Measurements from ENCODE around the gene DAGLA. TPM values are rescaled to one million over a fixed set of nuclear protein-coding genes. Genes with fewer than 3 reads are reported as not detected.

The DAGLA gene
- total and polyA plus RNA-seq, 2 donors (not counting 1 experiment from before 2014, with no cell fraction given), result 0.06 TPM; not detected in 1

DNA sequence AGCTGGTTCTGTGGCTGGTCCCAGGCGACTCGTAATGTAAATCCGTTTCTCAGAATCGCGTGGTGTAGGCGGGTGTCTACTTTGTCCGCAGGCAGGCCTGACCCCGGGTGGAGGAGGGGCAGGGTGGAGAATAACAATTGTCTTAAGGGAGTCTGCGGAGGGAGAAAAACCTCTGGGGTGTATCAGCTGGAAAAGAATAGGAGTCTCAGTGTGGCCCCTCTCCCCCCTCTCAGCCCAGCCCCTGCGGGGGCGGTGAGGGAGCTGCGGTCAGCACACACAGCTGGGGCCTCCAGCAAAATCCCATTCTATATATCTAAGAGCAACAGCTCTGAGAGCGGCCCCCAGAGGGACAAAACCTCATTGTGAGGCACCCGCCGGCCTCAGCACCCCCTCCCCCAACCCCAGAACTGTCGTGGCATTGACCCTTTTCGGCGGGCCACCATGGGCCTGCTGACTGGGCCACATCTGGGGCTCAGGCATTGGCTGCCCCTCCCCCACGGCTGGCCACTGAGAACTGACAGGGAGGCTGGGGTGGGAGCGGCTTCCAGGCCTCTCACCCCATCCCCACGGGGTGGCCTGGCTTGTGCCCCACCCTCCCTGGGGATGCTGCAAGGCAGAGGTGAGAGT is 69.5 kb downstream of the DAGLA start:
- no peak for ATAC-seq (ENCODE audit: low read depth)
- H3K4me3 ChIP-seq (ENCODE audit: control extremely low read depth in 1 of 5, extremely low read depth in 1 of 5, insufficient read depth in 1 of 5, low read depth in 2 of 5, low read length in 4 of 5), result no peak overlapping the region
- intact Hi-C loops (cut with micrococcal nuclease), result loop anchor here (5.0 kb wide), 1 partner anchor 563 kb away; no protein-coding TSS in a partner anchor
- no peak overlapping the region for H3K4me2 ChIP-seq (replicated peaks; ENCODE audit: low read depth, low read length, poor library complexity, severe bottlenecking)
- TF ChIP-seq CTCF (IDR thresholded peaks at IDR 0.05), result no peak
- no peak for TF ChIP-seq EZH2 (IDR thresholded peaks at IDR 0.05; ENCODE audit: borderline replicate concordance, insufficient read depth, low read depth, low read length, poor library complexity, severe bottlenecking)
- no peaks in the 10 kb centered on the region for H4K20me1 ChIP-seq (ENCODE audit: control insufficient read depth, insufficient read depth, low read length, poor library complexity, severe bottlenecking)
- 75% methylated on average over 19 of the region's 21 CpGs for WGBS (ENCODE audit: insufficient coverage)
- Mint-ChIP-seq H3K27ac (no peak overlapping the region), H3K9me3 (ENCODE audit: insufficient read depth) (no peaks in the 10 kb centered on the region), H3K4me1 (peaks cover 6% of the 10 kb centered on the region), H3K4me3 (no peak overlapping the region), H3K27me3 (peaks cover 33% of the 10 kb centered on the region)
- no peak overlapping the region for H3K27ac ChIP-seq (ENCODE audit: low read length in 2 of 2)
- no peaks in the 10 kb centered on the region for H3K36me3 ChIP-seq (replicated peaks in 1 of 2; ENCODE audit: control extremely low read depth in 1 of 2, control insufficient read depth in 1 of 2, extremely low read depth in 1 of 2, insufficient read depth in 2 of 2, low read length in 1 of 2)
- H3K9me3 ChIP-seq (ENCODE audit: control extremely low read depth in 1 of 3, control insufficient read depth in 2 of 3, insufficient read depth in 1 of 3, low read length in 2 of 3), result peaks cover 0 to 2% (median 0%) of the 10 kb centered on the region in 3 donors
- CTCF ChIA-PET, result interaction anchor here (1.3 to 6.6 kb wide), 3 partner anchors 16 to 359 kb away, joined by 6 to 69 read pairs (median 10); no protein-coding TSS in a partner anchor
- DNase-seq, result no peak
- no peak overlapping the region for H2AFZ ChIP-seq (ENCODE audit: insufficient read depth, low read depth, low read length, poor library complexity, severe bottlenecking)
- POLR2A ChIA-PET, result no interaction called here
- no peak overlapping the region for H3K9ac ChIP-seq (ENCODE audit: low read length)
- H3K4me1 ChIP-seq (ENCODE audit: control insufficient read depth in 2 of 2, insufficient read depth in 2 of 2, low read length in 2 of 2), result peaks cover 10 to 12% of the 10 kb centered on the region in 2 donors
- H3K27me3 ChIP-seq (replicated peaks in 1 of 4; ENCODE audit: control extremely low read depth in 1 of 4, control insufficient read depth in 3 of 4, insufficient read depth in 4 of 4, low read length in 3 of 4), result peaks cover 0 to 49% (median 20%) of the 10 kb centered on the region in 4 experiments
- no peaks in the 10 kb centered on the region for H3K79me2 ChIP-seq (ENCODE audit: control insufficient read depth, insufficient read depth, low read length)

- H3K27ac Mint-ChIP-seq, result no peak overlapping the region
- intact Hi-C loops (cut with micrococcal nuclease), result no loop called here
- CTCF ChIA-PET, result interaction anchor here (1.0 to 6.6 kb wide), 5 partner anchors 17 to 358 kb away, joined by 4 to 69 read pairs (median 6); no protein-coding TSS in a partner anchor
- H3K9me3 Mint-ChIP-seq (ENCODE audit: insufficient read depth), result no peaks in the 10 kb centered on the region
- WGBS (ENCODE audit: insufficient coverage), result 92% methylated on average over 1 of the region's 5 CpGs
- no peak for TF ChIP-seq EZH2 (IDR thresholded peaks at IDR 0.05; ENCODE audit: borderline replicate concordance, insufficient read depth, low read depth, low read length, poor library complexity, severe bottlenecking)
- ATAC-seq (ENCODE audit: low read depth) (no peak), DNase-seq (no peak)
- H3K9ac ChIP-seq (ENCODE audit: low read length), result no peak overlapping the region
- no peak overlapping the region for H2AFZ ChIP-seq (ENCODE audit: insufficient read depth, low read depth, low read length, poor library complexity, severe bottlenecking)
- H3K9me3 ChIP-seq (ENCODE audit: control extremely low read depth in 1 of 3, control insufficient read depth in 2 of 3, insufficient read depth in 1 of 3, low read length in 2 of 3), result peaks cover 0 to 2% (median 0%) of the 10 kb centered on the region in 3 donors
- peaks cover 0 to 49% (median 20%) of the 10 kb centered on the region in 4 experiments for H3K27me3 ChIP-seq (replicated peaks in 1 of 4; ENCODE audit: control extremely low read depth in 1 of 4, control insufficient read depth in 3 of 4, insufficient read depth in 4 of 4, low read length in 3 of 4)
- H3K4me1 ChIP-seq (ENCODE audit: control insufficient read depth in 2 of 2, insufficient read depth in 2 of 2, low read length in 2 of 2), result peaks cover 10 to 12% of the 10 kb centered on the region in 2 donors
- POLR2A ChIA-PET, result no interaction called here
- peaks cover 33% of the 10 kb centered on the region for H3K27me3 Mint-ChIP-seq
- no peak overlapping the region for H3K4me2 ChIP-seq (replicated peaks; ENCODE audit: low read depth, low read length, poor library complexity, severe bottlenecking)
- no peaks in the 10 kb centered on the region for H3K79me2 ChIP-seq (ENCODE audit: control insufficient read depth, insufficient read depth, low read length)
- no peak overlapping the region for H3K27ac ChIP-seq (ENCODE audit: low read length in 2 of 2)
- no peaks in the 10 kb centered on the region for H3K36me3 ChIP-seq (replicated peaks in 1 of 2; ENCODE audit: control extremely low read depth in 1 of 2, control insufficient read depth in 1 of 2, extremely low read depth in 1 of 2, insufficient read depth in 2 of 2, low read length in 1 of 2)
- H3K4me3 ChIP-seq (ENCODE audit: control extremely low read depth in 1 of 5, extremely low read depth in 1 of 5, insufficient read depth in 1 of 5, low read depth in 2 of 5, low read length in 4 of 5), result no peak overlapping the region
- H3K4me3 Mint-ChIP-seq, result peak overlapping the region; percentile 30
- peaks cover 6% of the 10 kb centered on the region for H3K4me1 Mint-ChIP-seq
- H4K20me1 ChIP-seq (ENCODE audit: control insufficient read depth, insufficient read depth, low read length, poor library complexity, severe bottlenecking), result no peaks in the 10 kb centered on the region
These were observed 70.6 kb downstream of the DAGLA start for GRCh38 chr11:61750631-61751273.
